ENCODE measurements around the gene CBLN3. TPM values are rescaled to one million over a fixed set of nuclear protein-coding genes. Genes with fewer than 3 reads are reported as not detected.

Gene CBLN3
- total RNA-seq, 1 experiment from 2014 or later = 2.0 TPM

DNA sequence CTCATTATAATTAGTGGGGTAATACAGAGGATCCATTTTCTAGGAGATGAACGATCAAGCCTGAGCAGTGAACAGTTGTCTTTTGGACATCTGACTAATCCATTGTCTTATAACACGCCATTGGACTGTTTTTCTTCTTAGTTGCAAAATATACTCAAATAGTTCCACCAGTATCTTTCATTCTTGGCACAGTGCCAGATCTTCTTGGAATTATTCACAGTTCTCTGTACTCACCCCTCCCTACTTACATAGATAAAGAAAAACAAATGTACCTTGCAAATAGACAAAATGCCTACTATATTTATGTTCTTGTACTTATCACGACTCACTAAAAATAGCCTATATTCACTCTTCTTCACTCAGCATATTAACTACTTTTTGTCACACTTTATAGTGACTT lies 3.8 kb downstream of the CBLN3 start:
- Histone ChIP-seq H3K36me3 (ENCODE audit: control insufficient read depth in 1 of 2, insufficient read depth in 2 of 2, low read length in 2 of 2) (no peaks in the 10 kb centered on the region), H3K4me3 (replicated peaks in 1 of 2; ENCODE audit: low read depth in 1 of 2, low read length in 2 of 2) (no peak overlapping the region), H3K27ac (ENCODE audit: low read depth, low read length) (no peak overlapping the region), H2AFZ (ENCODE audit: low read depth, low read length, poor library complexity, severe bottlenecking) (no peak overlapping the region), H4K20me1 (ENCODE audit: insufficient read depth) (no peaks in the 10 kb centered on the region), H3K9ac (ENCODE audit: low read length) (no peak overlapping the region), H3K9me3 (ENCODE audit: control insufficient read depth in 1 of 2, insufficient read depth in 1 of 2, low read depth in 1 of 2, low read length in 2 of 2) (no peaks in the 10 kb centered on the region), H3K79me2 (ENCODE audit: insufficient read depth, low read length) (peaks cover 7% of the 10 kb centered on the region), H3K27me3 (ENCODE audit: insufficient read depth, low read length) (no peaks in the 10 kb centered on the region), H3K4me2 (ENCODE audit: low read length) (no peak overlapping the region), H3K4me1 (ENCODE audit: control insufficient read depth in 1 of 2, insufficient read depth in 2 of 2, low read length in 2 of 2) (peaks cover 6 to 22% of the 10 kb centered on the region in 2 experiments), H3K9me2 (ENCODE audit: insufficient read depth) (no peaks in the 10 kb centered on the region)
- ATAC-seq = no peak
- TF ChIP-seq, protein P1, sequence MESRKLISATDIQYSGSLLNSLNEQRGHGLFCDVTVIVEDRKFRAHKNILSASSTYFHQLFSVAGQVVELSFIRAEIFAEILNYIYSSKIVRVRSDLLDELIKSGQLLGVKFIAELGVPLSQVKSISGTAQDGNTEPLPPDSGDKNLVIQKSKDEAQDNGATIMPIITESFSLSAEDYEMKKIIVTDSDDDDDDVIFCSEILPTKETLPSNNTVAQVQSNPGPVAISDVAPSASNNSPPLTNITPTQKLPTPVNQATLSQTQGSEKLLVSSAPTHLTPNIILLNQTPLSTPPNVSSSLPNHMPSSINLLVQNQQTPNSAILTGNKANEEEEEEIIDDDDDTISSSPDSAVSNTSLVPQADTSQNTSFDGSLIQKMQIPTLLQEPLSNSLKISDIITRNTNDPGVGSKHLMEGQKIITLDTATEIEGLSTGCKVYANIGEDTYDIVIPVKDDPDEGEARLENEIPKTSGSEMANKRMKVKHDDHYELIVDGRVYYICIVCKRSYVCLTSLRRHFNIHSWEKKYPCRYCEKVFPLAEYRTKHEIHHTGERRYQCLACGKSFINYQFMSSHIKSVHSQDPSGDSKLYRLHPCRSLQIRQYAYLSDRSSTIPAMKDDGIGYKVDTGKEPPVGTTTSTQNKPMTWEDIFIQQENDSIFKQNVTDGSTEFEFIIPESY (IDR thresholded peaks at IDR 0.05; ENCODE audit: extremely low read depth, insufficient replicate concordance, low read length) = no peak
- TF ChIP-seq, protein P2, sequence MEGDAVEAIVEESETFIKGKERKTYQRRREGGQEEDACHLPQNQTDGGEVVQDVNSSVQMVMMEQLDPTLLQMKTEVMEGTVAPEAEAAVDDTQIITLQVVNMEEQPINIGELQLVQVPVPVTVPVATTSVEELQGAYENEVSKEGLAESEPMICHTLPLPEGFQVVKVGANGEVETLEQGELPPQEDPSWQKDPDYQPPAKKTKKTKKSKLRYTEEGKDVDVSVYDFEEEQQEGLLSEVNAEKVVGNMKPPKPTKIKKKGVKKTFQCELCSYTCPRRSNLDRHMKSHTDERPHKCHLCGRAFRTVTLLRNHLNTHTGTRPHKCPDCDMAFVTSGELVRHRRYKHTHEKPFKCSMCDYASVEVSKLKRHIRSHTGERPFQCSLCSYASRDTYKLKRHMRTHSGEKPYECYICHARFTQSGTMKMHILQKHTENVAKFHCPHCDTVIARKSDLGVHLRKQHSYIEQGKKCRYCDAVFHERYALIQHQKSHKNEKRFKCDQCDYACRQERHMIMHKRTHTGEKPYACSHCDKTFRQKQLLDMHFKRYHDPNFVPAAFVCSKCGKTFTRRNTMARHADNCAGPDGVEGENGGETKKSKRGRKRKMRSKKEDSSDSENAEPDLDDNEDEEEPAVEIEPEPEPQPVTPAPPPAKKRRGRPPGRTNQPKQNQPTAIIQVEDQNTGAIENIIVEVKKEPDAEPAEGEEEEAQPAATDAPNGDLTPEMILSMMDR (IDR thresholded peaks at IDR 0.05 in 2 of 3, conservative IDR thresholded peaks at IDR 0.05 in 1 of 3; ENCODE audit: borderline replicate concordance in 1 of 3, insufficient read depth in 1 of 3, low read depth in 2 of 3, low read length in 2 of 3) = no peak
- TF ChIP-seq SIN3A (IDR thresholded peaks at IDR 0.05; ENCODE audit: low read depth) = no peak
- TF ChIP-seq, protein P3, sequence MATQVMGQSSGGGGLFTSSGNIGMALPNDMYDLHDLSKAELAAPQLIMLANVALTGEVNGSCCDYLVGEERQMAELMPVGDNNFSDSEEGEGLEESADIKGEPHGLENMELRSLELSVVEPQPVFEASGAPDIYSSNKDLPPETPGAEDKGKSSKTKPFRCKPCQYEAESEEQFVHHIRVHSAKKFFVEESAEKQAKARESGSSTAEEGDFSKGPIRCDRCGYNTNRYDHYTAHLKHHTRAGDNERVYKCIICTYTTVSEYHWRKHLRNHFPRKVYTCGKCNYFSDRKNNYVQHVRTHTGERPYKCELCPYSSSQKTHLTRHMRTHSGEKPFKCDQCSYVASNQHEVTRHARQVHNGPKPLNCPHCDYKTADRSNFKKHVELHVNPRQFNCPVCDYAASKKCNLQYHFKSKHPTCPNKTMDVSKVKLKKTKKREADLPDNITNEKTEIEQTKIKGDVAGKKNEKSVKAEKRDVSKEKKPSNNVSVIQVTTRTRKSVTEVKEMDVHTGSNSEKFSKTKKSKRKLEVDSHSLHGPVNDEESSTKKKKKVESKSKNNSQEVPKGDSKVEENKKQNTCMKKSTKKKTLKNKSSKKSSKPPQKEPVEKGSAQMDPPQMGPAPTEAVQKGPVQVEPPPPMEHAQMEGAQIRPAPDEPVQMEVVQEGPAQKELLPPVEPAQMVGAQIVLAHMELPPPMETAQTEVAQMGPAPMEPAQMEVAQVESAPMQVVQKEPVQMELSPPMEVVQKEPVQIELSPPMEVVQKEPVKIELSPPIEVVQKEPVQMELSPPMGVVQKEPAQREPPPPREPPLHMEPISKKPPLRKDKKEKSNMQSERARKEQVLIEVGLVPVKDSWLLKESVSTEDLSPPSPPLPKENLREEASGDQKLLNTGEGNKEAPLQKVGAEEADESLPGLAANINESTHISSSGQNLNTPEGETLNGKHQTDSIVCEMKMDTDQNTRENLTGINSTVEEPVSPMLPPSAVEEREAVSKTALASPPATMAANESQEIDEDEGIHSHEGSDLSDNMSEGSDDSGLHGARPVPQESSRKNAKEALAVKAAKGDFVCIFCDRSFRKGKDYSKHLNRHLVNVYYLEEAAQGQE (IDR thresholded peaks at IDR 0.05; ENCODE audit: low read depth) = no peak
- TF ChIP-seq FOSL1 (IDR thresholded peaks at IDR 0.05; ENCODE audit: low read depth) = no peak
- TF ChIP-seq EZH2 (IDR thresholded peaks at IDR 0.05) = no peak
- no peak for TF ChIP-seq TCF7L2 (IDR thresholded peaks at IDR 0.05; ENCODE audit: borderline replicate concordance, extremely low read depth, insufficient read depth, insufficient read length)
- TF ChIP-seq, protein P4, sequence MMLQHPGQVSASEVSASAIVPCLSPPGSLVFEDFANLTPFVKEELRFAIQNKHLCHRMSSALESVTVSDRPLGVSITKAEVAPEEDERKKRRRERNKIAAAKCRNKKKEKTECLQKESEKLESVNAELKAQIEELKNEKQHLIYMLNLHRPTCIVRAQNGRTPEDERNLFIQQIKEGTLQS (IDR thresholded peaks at IDR 0.05) = no peak
- no peak for TF ChIP-seq POLR2A (IDR thresholded peaks at IDR 0.05; ENCODE audit: borderline replicate concordance, extremely low read depth, insufficient read depth, insufficient read length)
- TF ChIP-seq CEBPB (IDR thresholded peaks at IDR 0.05; ENCODE audit: low read depth) = no peak
- TF ChIP-seq ZFX (IDR thresholded peaks at IDR 0.05) = no peak
- no peak for TF ChIP-seq RAD21 (IDR thresholded peaks at IDR 0.05; ENCODE audit: low read depth)
- no peak for TF ChIP-seq CBX3 (IDR thresholded peaks at IDR 0.05; ENCODE audit: low read depth)
- TF ChIP-seq, protein P5, sequence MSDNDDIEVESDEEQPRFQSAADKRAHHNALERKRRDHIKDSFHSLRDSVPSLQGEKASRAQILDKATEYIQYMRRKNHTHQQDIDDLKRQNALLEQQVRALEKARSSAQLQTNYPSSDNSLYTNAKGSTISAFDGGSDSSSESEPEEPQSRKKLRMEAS (IDR thresholded peaks at IDR 0.05) = no peak
- TF ChIP-seq ZNF274 (IDR thresholded peaks at IDR 0.05; ENCODE audit: low read depth, low read length) = no peak
- TF ChIP-seq SRF (IDR thresholded peaks at IDR 0.05; ENCODE audit: low read depth) = no peak
- no peak for TF ChIP-seq POLR2AphosphoS5 (IDR thresholded peaks at IDR 0.05; ENCODE audit: low read depth, low read length)
- no peak for TF ChIP-seq JUND (IDR thresholded peaks at IDR 0.05)
- intact Hi-C loops (cut with micrococcal nuclease) = no loop called here
- ChIA-PET RAD21 (ENCODE audit: low non-redundant PET in 1 of 2, low total read pairs in 2 of 2, uncharacterized antibody in 2 of 2, unreplicated experiment in 2 of 2) (no interaction called here), CTCF (interaction anchor here (1.0 kb wide), 1 partner anchor 60 kb away, joined by 5 read pairs; no protein-coding TSS in a partner anchor), POLR2A (interaction anchor here (0.6 kb wide), 1 partner anchor 99 kb away, joined by 5 read pairs; no protein-coding TSS in a partner anchor)
- no peak for DNase-seq (ENCODE audit: low read depth, low spot score)
- no TSS peak for BruUV-seq (replicated peaks)
